K562 (cell line): ENCODE measurements around the gene CES5A. TPM values are rescaled to one million over a fixed set of nuclear protein-coding genes. Genes with fewer than 3 reads are reported as not detected.

Source experiments
- BMI1 ChIP-seq: fragments of 150-350 bp; IDR thresholded peaks from 2 replicates; pipeline ENCODE4 v1.6.1; 2014; ENCODE audit warnings: low read length
- CEBPG ChIP-seq, 3 experiments: fragments of 200-800 bp in 1 of 3; sonication (Bioruptor generic) in 1 of 3; sonication (generic) in 1 of 3; formaldehyde crosslinking in 1 of 3; IDR thresholded peaks in 2 of 3; conservative IDR thresholded peaks in 1 of 3; 2 replicates each; pipeline versions ENCODE4 v1.6.1 to v1.8.0; 2016 to 2022; ENCODE audit warnings: missing compliant biosample characterization in 2 of 3, missing genetic modification characterization in 2 of 3, mild to moderate bottlenecking in 1 of 3, missing genetic modification reagents in 1 of 3
- EHMT2 ChIP-seq: fragments of 450-650 bp; IDR thresholded peaks from 2 replicates; pipeline ENCODE4 v1.6.1; 2018; ENCODE audit warnings: antibody characterized with exemption
- EP400 ChIP-seq: fragments of 450-650 bp; IDR thresholded peaks from 2 replicates; pipeline ENCODE4 v1.6.1; 2017; ENCODE audit warnings: antibody characterized with exemption, mild to moderate bottlenecking, moderate library complexity
- GABPB1 ChIP-seq: sonication (generic); formaldehyde crosslinking; IDR thresholded peaks from 2 replicates; pipeline ENCODE4 v1.8.0; 2022; ENCODE audit warnings: mild to moderate bottlenecking, missing genetic modification reagents
- IRF2 ChIP-seq: sonication (generic); formaldehyde crosslinking; IDR thresholded peaks from 2 replicates; pipeline ENCODE4 v1.8.1; 2022; ENCODE audit warnings: mild to moderate bottlenecking, missing genetic modification reagents
- MECOM ChIP-seq: fragments of 250-450 bp; sonication (Bioruptor Pico); IDR thresholded peaks from 2 replicates; pipeline ENCODE4 v1.8.0; 2022; ENCODE audit warnings: inconsistent platforms
- PHF8 ChIP-seq: fragments of 200-600 bp; sonication (generic); IDR thresholded peaks from 2 replicates; pipeline ENCODE4 v1.6.1; 2012; ENCODE audit warnings: mixed run types, mild to moderate bottlenecking, inconsistent platforms, low read length, moderate library complexity, borderline replicate concordance
- SRF ChIP-seq, 2 experiments: fragments of 250-450, 450-650 bp in 1 of 2; sonication (Bioruptor Pico) in 1 of 2; sonication (generic) in 1 of 2; formaldehyde crosslinking; IDR thresholded peaks; 2 replicates each; pipeline versions ENCODE4 v1.5.0 to v1.5.1; 2020 to 2022; ENCODE audit warnings: mild to moderate bottlenecking in 1 of 2, missing genetic modification reagents in 1 of 2
- TSC22D4 ChIP-seq: fragments of 450-650 bp; IDR thresholded peaks from 2 replicates; pipeline ENCODE4 v1.6.1; 2016; ENCODE audit warnings: missing genetic modification characterization, missing biosample characterization, control low read depth
- ZNF224 ChIP-seq: sonication (generic); formaldehyde crosslinking; IDR thresholded peaks from 2 replicates; pipeline ENCODE4 v1.8.0; 2022; ENCODE audit warnings: mild to moderate bottlenecking, missing genetic modification reagents
- ZNF282 ChIP-seq: sonication (generic); formaldehyde crosslinking; IDR thresholded peaks from 2 replicates; pipeline ENCODE4 v1.8.1; 2023; ENCODE audit warnings: missing genetic modification reagents
- ZNF778 ChIP-seq: fragments of 450-650 bp; formaldehyde crosslinking; IDR thresholded peaks from 2 replicates; pipeline ENCODE4 v1.4.0; 2020; ENCODE audit warnings: mild to moderate bottlenecking, moderate library complexity
- polyA plus RNA-seq, 8 experiments: library from polyadenylated mRNA; depleted of rRNA in 4 of 8; stranded (reverse) in 5 of 8; unstranded in 3 of 8; fragments of >200 nt; fragmentation: Nextera tagmentation in 2 of 8; fragmentation: Illumina TruSeq in 1 of 8; extraction: Ambion mirVana in 2 of 8; extraction: Trizol in 1 of 8; gene quantifications; 2 replicates each; pipeline versions ENCODE4 v1.2.1 to v1.2.3, GENCODE V29; 2011 to 2014; ENCODE audit warnings: inconsistent platforms in 1 of 8, missing spikeins in 1 of 8
- total RNA-seq, 7 experiments: library from RNA; depleted of rRNA in 6 of 7; stranded (reverse); fragments of >200 nt in 6 of 7; fragmentation: Illumina TruSeq in 2 of 7; extraction: Trizol in 2 of 7; gene quantifications; 2 replicates each; pipeline versions ENCODE4 v1.2.1 to v1.2.3, GENCODE V29; 2011 to 2021; ENCODE audit warnings: low replicate concordance in 1 of 7
- TF ChIP-seq, protein P1 (sequence below): sonication (generic); formaldehyde crosslinking; IDR thresholded peaks from 2 replicates; pipeline ENCODE4 v1.8.0; 2022; ENCODE audit warnings: mild to moderate bottlenecking, missing genetic modification reagents
- TF ChIP-seq, protein P2 (sequence below), 2 experiments: fragments of 450-650 bp in 1 of 2; sonication (generic) in 1 of 2; formaldehyde crosslinking in 1 of 2; IDR thresholded peaks; 2 replicates each; pipeline versions ENCODE4 v1.7.1 to v1.9.0; 2016 to 2022; ENCODE audit warnings: inconsistent platforms in 1 of 2, mild to moderate bottlenecking in 1 of 2, missing genetic modification reagents in 1 of 2
- TF ChIP-seq, protein P3 (sequence below), 2 experiments: fragments of 450-650 bp; conservative IDR thresholded peaks; 2 replicates each; pipeline ENCODE4 v1.6.1; 2017; ENCODE audit warnings: mild to moderate bottlenecking in 2 of 2, moderate library complexity in 2 of 2

The CES5A gene
- total and polyA plus RNA-seq, 9 of the 15 experiments (the other 6 are each of a cell fraction or from before 2014, with no cell fraction given): 0.07 to 0.17 (median 0.15) TPM; not detected in 4

GRCh38 chr16:55846598-55847346, 28.4 kb downstream of the CES5A start (continued):
- TF ChIP-seq PHF8 (no peak), IRF2 (CRISPR knock-in tag) (no peak), ZNF282 (no peak), CEBPG (CRISPR knock-in tag; IDR thresholded peaks at IDR 0.05) (no peak), CEBPG (tag; conservative IDR thresholded peaks at IDR 0.05 in 1 of 2, IDR thresholded peaks at IDR 0.05 in 1 of 2) (peak; percentile 81 to 84), ZNF224 (no peak), MECOM (CRISPR knock-in tag) (no peak), GABPB1 (CRISPR knock-in tag) (no peak), SRF (CRISPR knock-in tag; IDR thresholded peaks at IDR 0.05) (no peak), TSC22D4 (tag) (no peak), EHMT2 (no peak), EP400 (0 out of 2 replicates have a peak, but pooled peaks have one; percentile 28), BMI1 (no peak), ZNF778 (no peak)
- TF ChIP-seq, protein P1, sequence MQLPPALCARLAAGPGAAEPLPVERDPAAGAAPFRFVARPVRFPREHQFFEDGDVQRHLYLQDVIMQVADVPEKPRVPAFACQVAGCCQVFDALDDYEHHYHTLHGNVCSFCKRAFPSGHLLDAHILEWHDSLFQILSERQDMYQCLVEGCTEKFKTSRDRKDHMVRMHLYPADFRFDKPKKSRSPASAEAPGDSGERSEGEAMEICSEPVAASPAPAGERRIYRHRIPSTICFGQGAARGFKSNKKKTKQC (CRISPR knock-in tag): no peak
- TF ChIP-seq, protein P2, sequence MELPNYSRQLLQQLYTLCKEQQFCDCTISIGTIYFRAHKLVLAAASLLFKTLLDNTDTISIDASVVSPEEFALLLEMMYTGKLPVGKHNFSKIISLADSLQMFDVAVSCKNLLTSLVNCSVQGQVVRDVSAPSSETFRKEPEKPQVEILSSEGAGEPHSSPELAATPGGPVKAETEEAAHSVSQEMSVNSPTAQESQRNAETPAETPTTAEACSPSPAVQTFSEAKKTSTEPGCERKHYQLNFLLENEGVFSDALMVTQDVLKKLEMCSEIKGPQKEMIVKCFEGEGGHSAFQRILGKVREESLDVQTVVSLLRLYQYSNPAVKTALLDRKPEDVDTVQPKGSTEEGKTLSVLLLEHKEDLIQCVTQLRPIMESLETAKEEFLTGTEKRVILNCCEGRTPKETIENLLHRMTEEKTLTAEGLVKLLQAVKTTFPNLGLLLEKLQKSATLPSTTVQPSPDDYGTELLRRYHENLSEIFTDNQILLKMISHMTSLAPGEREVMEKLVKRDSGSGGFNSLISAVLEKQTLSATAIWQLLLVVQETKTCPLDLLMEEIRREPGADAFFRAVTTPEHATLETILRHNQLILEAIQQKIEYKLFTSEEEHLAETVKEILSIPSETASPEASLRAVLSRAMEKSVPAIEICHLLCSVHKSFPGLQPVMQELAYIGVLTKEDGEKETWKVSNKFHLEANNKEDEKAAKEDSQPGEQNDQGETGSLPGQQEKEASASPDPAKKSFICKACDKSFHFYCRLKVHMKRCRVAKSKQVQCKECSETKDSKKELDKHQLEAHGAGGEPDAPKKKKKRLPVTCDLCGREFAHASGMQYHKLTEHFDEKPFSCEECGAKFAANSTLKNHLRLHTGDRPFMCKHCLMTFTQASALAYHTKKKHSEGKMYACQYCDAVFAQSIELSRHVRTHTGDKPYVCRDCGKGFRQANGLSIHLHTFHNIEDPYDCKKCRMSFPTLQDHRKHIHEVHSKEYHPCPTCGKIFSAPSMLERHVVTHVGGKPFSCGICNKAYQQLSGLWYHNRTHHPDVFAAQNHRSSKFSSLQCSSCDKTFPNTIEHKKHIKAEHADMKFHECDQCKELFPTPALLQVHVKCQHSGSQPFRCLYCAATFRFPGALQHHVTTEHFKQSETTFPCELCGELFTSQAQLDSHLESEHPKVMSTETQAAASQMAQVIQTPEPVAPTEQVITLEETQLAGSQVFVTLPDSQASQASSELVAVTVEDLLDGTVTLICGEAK (IDR thresholded peaks at IDR 0.05): 0 out of 2 replicates have a peak, but pooled peaks have one; percentile 24
- TF ChIP-seq, protein P2 (CRISPR knock-in tag; IDR thresholded peaks at IDR 0.05): no peak
- TF ChIP-seq, protein P3, sequence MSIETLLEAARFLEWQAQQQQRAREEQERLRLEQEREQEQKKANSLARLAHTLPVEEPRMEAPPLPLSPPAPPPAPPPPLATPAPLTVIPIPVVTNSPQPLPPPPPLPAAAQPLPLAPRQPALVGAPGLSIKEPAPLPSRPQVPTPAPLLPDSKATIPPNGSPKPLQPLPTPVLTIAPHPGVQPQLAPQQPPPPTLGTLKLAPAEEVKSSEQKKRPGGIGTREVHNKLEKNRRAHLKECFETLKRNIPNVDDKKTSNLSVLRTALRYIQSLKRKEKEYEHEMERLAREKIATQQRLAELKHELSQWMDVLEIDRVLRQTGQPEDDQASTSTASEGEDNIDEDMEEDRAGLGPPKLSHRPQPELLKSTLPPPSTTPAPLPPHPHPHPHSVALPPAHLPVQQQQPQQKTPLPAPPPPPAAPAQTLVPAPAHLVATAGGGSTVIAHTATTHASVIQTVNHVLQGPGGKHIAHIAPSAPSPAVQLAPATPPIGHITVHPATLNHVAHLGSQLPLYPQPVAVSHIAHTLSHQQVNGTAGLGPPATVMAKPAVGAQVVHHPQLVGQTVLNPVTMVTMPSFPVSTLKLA (conservative IDR thresholded peaks at IDR 0.05): no peak
